Measurements from ENCODE around the gene ATL2. TPM values are rescaled to one million over a fixed set of nuclear protein-coding genes. Genes with fewer than 3 reads are reported as not detected.

Gene ATL2
- total and polyA plus RNA-seq, 2 of the 8 experiments (the other 6 are each of a cell fraction or from before 2014, with no cell fraction given): 38.8 to 84.6 TPM

DNA sequence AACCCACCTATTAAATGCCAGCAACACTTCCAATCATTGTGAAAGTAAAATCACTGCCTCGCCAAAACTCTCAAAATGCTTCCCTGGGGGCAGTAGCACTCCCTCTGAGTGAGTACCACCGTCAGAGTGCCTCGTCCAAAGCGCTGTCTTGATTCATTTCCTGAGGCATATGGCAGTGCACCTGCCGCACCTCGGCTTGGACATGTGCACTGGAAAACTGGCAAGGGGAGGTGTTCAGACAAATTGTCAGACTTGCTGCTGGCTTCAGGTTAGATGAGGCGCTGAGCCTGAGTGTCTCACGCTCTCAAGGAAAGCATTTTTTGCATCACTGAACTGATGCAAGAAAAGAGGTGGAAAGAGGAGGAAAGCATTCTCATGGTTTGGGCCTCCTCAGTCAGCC is 132.8 kb downstream of the ATL2 start (continued):
- no peak for TF ChIP-seq KDM5A (IDR thresholded peaks at IDR 0.05; ENCODE audit: low read length)
- TF ChIP-seq MAFK (IDR thresholded peaks at IDR 0.05; ENCODE audit: low read depth, low read length): no peak

Other genes with a start within 250 kb of the ATL2 start
- 69.3 TPM in 2 replicates for gene HNRNPLL, start 225.7 kb upstream of the ATL2 start, total RNA-seq (2021; fragmentation: NEBNext Ultra II Directional; extraction: Animal tissue kit (Norgen Biotek cat#: 25700))
- 11.1 and 18.6 TPM in 2 replicates for gene HNRNPLL, start 225.7 kb upstream of the ATL2 start, polyA plus RNA-seq (2011; rRNA removed)

All from H1 (cell line).